Naive thymus-derived CD8-positive, alpha-beta T cell (primary cell): ENCODE results near the gene EPHB2. TPM values are rescaled to one million over a fixed set of nuclear protein-coding genes. Genes with fewer than 3 reads are reported as not detected.
A peak's percentile ranks its signal among the peaks of the same experiment; 100 is the strongest.

Experiments used
- ATAC-seq, 2 donors: fragments of 150-1000 bp; cut with Tn5 transposase in 1 of 2; sonication (Bioruptor Pico), chemical (Tn5 transposase) in 1 of 2; 1 replicate in 1 of 2; 2 replicates in 1 of 2; pipeline ENCODE4 v1.10.0; 2021; ENCODE audit warnings: mild to moderate bottlenecking in 2 of 2, moderate library complexity in 2 of 2
- POLR2A ChIA-PET: fragments of 350-600 bp; sonication (Branson Sonifier 250); formaldehyde crosslinking; loops from one replicate; lab custom pipeline; 2021; ENCODE audit warnings: antibody characterized with exemption; lab: Charles Lee
- DNase-seq, 10 donors: peaks; one replicate each; pipeline versions ENCODE4 v3.0.0 to v3.0.0-alpha.2; 2020 to 2022
- H3K27ac Mint-ChIP-seq, 10 donors: one replicate each; pipeline ENCODE4 v1.8.0; 2020 to 2022; ENCODE audit warnings: mild to moderate bottlenecking in 10 of 10, mixed read lengths in 10 of 10, moderate library complexity in 4 of 10, inconsistent platforms in 1 of 10
- H3K27me3 Mint-ChIP-seq, 5 donors: one replicate each; pipeline ENCODE4 v1.8.0; 2021 to 2022; ENCODE audit warnings: mixed read lengths in 5 of 5
- H3K36me3 Mint-ChIP-seq, 3 donors: one replicate each; pipeline ENCODE4 v1.8.0; 2020 to 2022; ENCODE audit warnings: mixed read lengths in 3 of 3, mild to moderate bottlenecking in 2 of 3, inconsistent platforms in 1 of 3
- H3K4me1 Mint-ChIP-seq, 4 donors: one replicate each; pipeline ENCODE4 v1.8.0; 2021 to 2022; ENCODE audit warnings: mixed read lengths in 4 of 4
- H3K4me3 Mint-ChIP-seq, 10 donors: one replicate each; pipeline ENCODE4 v1.8.0; 2020 to 2022; ENCODE audit warnings: mild to moderate bottlenecking in 10 of 10, mixed read lengths in 10 of 10, moderate library complexity in 6 of 10, inconsistent platforms in 1 of 10
- H3K9me3 Mint-ChIP-seq, 9 donors: one replicate each; pipeline ENCODE4 v1.8.0; 2020 to 2022; ENCODE audit warnings: mixed read lengths in 9 of 9, mild to moderate bottlenecking in 3 of 9, inconsistent platforms in 1 of 9, moderate library complexity in 1 of 9
- polyA plus RNA-seq, 3 donors: library from polyadenylated mRNA; unstranded; fragments of 300-500 nt; fragmentation: Illumina TruSeq; gene quantifications; one replicate each; pipeline ENCODE4 v1.2.3, GENCODE V29; 2021
- total RNA-seq, 8 experiments: library from RNA in 2 of 8; stranded (reverse) in 2 of 8; gene quantifications; one replicate each; pipeline ENCODE4 v1.2.3 and lab custom pipeline; 2021 to 2026

Gene EPHB2
- total and polyA plus RNA-seq, 5 experiments from 2014 or later, result 0.21 to 0.25 TPM; not detected in 3

- no peak overlapping the region for H3K4me3 Mint-ChIP-seq
- no peak overlapping the region for H3K27ac Mint-ChIP-seq
- DNase-seq (no peak), ATAC-seq (no peak)
- POLR2A ChIA-PET, result no interaction called here
- no peaks in the 10 kb centered on the region for H3K4me1 Mint-ChIP-seq
- no peaks in the 10 kb centered on the region for H3K36me3 Mint-ChIP-seq
- no peaks in the 10 kb centered on the region for H3K9me3 Mint-ChIP-seq
- H3K27me3 Mint-ChIP-seq, result peaks cover 0 to 13% (median 3%) of the 10 kb centered on the region in 5 donors
Measured at GRCh38 chr1:22795366-22795714, 84.7 kb downstream of the EPHB2 start.

- no peaks in the 10 kb centered on the region for H3K36me3 Mint-ChIP-seq
- DNase-seq (no peak), ATAC-seq (no peak)
- H3K4me1 Mint-ChIP-seq, result no peaks in the 10 kb centered on the region
- peaks cover 0 to 13% (median 3%) of the 10 kb centered on the region in 5 donors for H3K27me3 Mint-ChIP-seq
- no peak overlapping the region for H3K4me3 Mint-ChIP-seq
- no peak overlapping the region for H3K27ac Mint-ChIP-seq
- H3K9me3 Mint-ChIP-seq, result no peaks in the 10 kb centered on the region
- POLR2A ChIA-PET, result no interaction called here
Measured at GRCh38 chr1:22796642-22797041, 86.0 kb downstream of the EPHB2 start.

- H3K9me3 Mint-ChIP-seq, result no peaks in the 10 kb centered on the region
- H3K27ac Mint-ChIP-seq, result no peak overlapping the region
- DNase-seq (no peak), ATAC-seq (no peak)
- H3K27me3 Mint-ChIP-seq, result peaks cover 0 to 9% (median 2%) of the 10 kb centered on the region in 5 donors
- no peaks in the 10 kb centered on the region for H3K36me3 Mint-ChIP-seq
- no peak overlapping the region for H3K4me3 Mint-ChIP-seq
- POLR2A ChIA-PET, result no interaction called here
- no peaks in the 10 kb centered on the region for H3K4me1 Mint-ChIP-seq
Measured at GRCh38 chr1:22798083-22798482, 87.4 kb downstream of the EPHB2 start.

GRCh38 chr1:22799971-22800370, 89.3 kb downstream of the EPHB2 start:
- DNase-seq (no peak), ATAC-seq (no peak)
- Mint-ChIP-seq H3K36me3 (no peaks in the 10 kb centered on the region), H3K4me1 (no peaks in the 10 kb centered on the region), H3K4me3 (no peak overlapping the region), H3K27ac (no peak overlapping the region), H3K9me3 (no peaks in the 10 kb centered on the region), H3K27me3 (peaks cover 0 to 9% (median 2%) of the 10 kb centered on the region in 5 donors)
- POLR2A ChIA-PET, result no interaction called here

- DNase-seq (no peak), ATAC-seq (no peak)
- no peaks in the 10 kb centered on the region for H3K4me1 Mint-ChIP-seq
- no peak overlapping the region for H3K4me3 Mint-ChIP-seq
- H3K9me3 Mint-ChIP-seq, result no peaks in the 10 kb centered on the region
- H3K27ac Mint-ChIP-seq, result no peak overlapping the region
- no peaks in the 10 kb centered on the region for H3K36me3 Mint-ChIP-seq
- POLR2A ChIA-PET, result no interaction called here
- H3K27me3 Mint-ChIP-seq, result peaks cover 2 to 11% (median 6%) of the 10 kb centered on the region in 5 donors
Measured at GRCh38 chr1:22800629-22801028, 90.0 kb downstream of the EPHB2 start.

GRCh38 chr1:22801347-22801746, 90.7 kb downstream of the EPHB2 start:
- H3K4me1 Mint-ChIP-seq, result no peaks in the 10 kb centered on the region
- H3K27me3 Mint-ChIP-seq, result peaks cover 2 to 12% (median 9%) of the 10 kb centered on the region in 5 donors
- ATAC-seq, result no peak
- peak in 1 of 10 donors; percentile 54 for DNase-seq
- no peaks in the 10 kb centered on the region for H3K36me3 Mint-ChIP-seq
- POLR2A ChIA-PET, result no interaction called here
- no peaks in the 10 kb centered on the region for H3K9me3 Mint-ChIP-seq
- no peak overlapping the region for H3K27ac Mint-ChIP-seq
- H3K4me3 Mint-ChIP-seq, result no peak overlapping the region

GRCh38 chr1:22801761-22802160, 91.1 kb downstream of the EPHB2 start:
- H3K36me3 Mint-ChIP-seq, result no peaks in the 10 kb centered on the region
- POLR2A ChIA-PET, result no interaction called here
- no peak for ATAC-seq
- H3K4me1 Mint-ChIP-seq, result no peaks in the 10 kb centered on the region
- H3K27ac Mint-ChIP-seq, result no peak overlapping the region
- H3K9me3 Mint-ChIP-seq, result no peaks in the 10 kb centered on the region
- no peak for DNase-seq
- no peak overlapping the region for H3K4me3 Mint-ChIP-seq
- H3K27me3 Mint-ChIP-seq, result peaks cover 2 to 12% (median 9%) of the 10 kb centered on the region in 5 donors

GRCh38 chr1:22803833-22804232, 93.2 kb downstream of the EPHB2 start:
- no peak for DNase-seq
- ATAC-seq, result no peak
- Mint-ChIP-seq H3K27me3 (peaks cover 2 to 14% (median 9%) of the 10 kb centered on the region in 5 donors), H3K9me3 (no peaks in the 10 kb centered on the region), H3K4me1 (no peaks in the 10 kb centered on the region), H3K27ac (peak overlapping the region in 1 of 10 donors; percentile 40), H3K36me3 (no peaks in the 10 kb centered on the region), H3K4me3 (no peak overlapping the region)
- POLR2A ChIA-PET, result no interaction called here

- no peaks in the 10 kb centered on the region for H3K9me3 Mint-ChIP-seq
- no peak overlapping the region for H3K27ac Mint-ChIP-seq
- ATAC-seq (no peak), DNase-seq (no peak)
- H3K36me3 Mint-ChIP-seq, result no peaks in the 10 kb centered on the region
- no peak overlapping the region for H3K4me3 Mint-ChIP-seq
- H3K4me1 Mint-ChIP-seq, result no peaks in the 10 kb centered on the region
- peaks cover 2 to 16% (median 9%) of the 10 kb centered on the region in 5 donors for H3K27me3 Mint-ChIP-seq
- POLR2A ChIA-PET, result no interaction called here
Measured at GRCh38 chr1:22804406-22804805, 93.8 kb downstream of the EPHB2 start.

- Mint-ChIP-seq H3K9me3 (no peaks in the 10 kb centered on the region), H3K4me3 (no peak overlapping the region), H3K4me1 (no peaks in the 10 kb centered on the region), H3K36me3 (no peaks in the 10 kb centered on the region), H3K27me3 (peaks cover 2 to 16% (median 9%) of the 10 kb centered on the region in 5 donors), H3K27ac (no peak overlapping the region)
- no peak for DNase-seq
- ATAC-seq, result no peak
- POLR2A ChIA-PET, result no interaction called here
Measured at GRCh38 chr1:22804969-22805671, 94.5 kb downstream of the EPHB2 start.

GRCh38 chr1:22805672-22806038, 95.0 kb downstream of the EPHB2 start:
- POLR2A ChIA-PET, result no interaction called here
- H3K27me3 Mint-ChIP-seq, result peaks cover 2 to 16% (median 9%) of the 10 kb centered on the region in 5 donors
- H3K9me3 Mint-ChIP-seq, result no peaks in the 10 kb centered on the region
- DNase-seq, result no peak
- no peaks in the 10 kb centered on the region for H3K4me1 Mint-ChIP-seq
- no peak for ATAC-seq
- no peak overlapping the region for H3K4me3 Mint-ChIP-seq
- H3K27ac Mint-ChIP-seq, result no peak overlapping the region
- no peaks in the 10 kb centered on the region for H3K36me3 Mint-ChIP-seq

- no peak overlapping the region for H3K4me3 Mint-ChIP-seq
- no peak for DNase-seq
- peaks cover 2 to 16% (median 9%) of the 10 kb centered on the region in 5 donors for H3K27me3 Mint-ChIP-seq
- ATAC-seq, result no peak
- no peaks in the 10 kb centered on the region for H3K36me3 Mint-ChIP-seq
- H3K27ac Mint-ChIP-seq, result no peak overlapping the region
- POLR2A ChIA-PET, result no interaction called here
- H3K9me3 Mint-ChIP-seq, result no peaks in the 10 kb centered on the region
- no peaks in the 10 kb centered on the region for H3K4me1 Mint-ChIP-seq
Measured at GRCh38 chr1:22806584-22806983, 95.9 kb downstream of the EPHB2 start.

- H3K36me3 Mint-ChIP-seq, result no peaks in the 10 kb centered on the region
- H3K4me1 Mint-ChIP-seq, result no peaks in the 10 kb centered on the region
- H3K27ac Mint-ChIP-seq, result peak overlapping the region in 1 of 10 donors; percentile 29
- H3K9me3 Mint-ChIP-seq, result no peaks in the 10 kb centered on the region
- POLR2A ChIA-PET, result no interaction called here
- no peak overlapping the region for H3K4me3 Mint-ChIP-seq
- peaks cover 0 to 11% (median 10%) of the 10 kb centered on the region in 5 donors for H3K27me3 Mint-ChIP-seq
- no peak for ATAC-seq
- DNase-seq, result no peak
Measured at GRCh38 chr1:22807340-22807739, 96.7 kb downstream of the EPHB2 start.

GRCh38 chr1:22808186-22808675, 97.6 kb downstream of the EPHB2 start:
- Mint-ChIP-seq H3K4me1 (no peaks in the 10 kb centered on the region), H3K4me3 (no peak overlapping the region), H3K9me3 (no peaks in the 10 kb centered on the region), H3K36me3 (no peaks in the 10 kb centered on the region), H3K27ac (no peak overlapping the region), H3K27me3 (peaks cover 0 to 10% (median 9%) of the 10 kb centered on the region in 5 donors)
- ATAC-seq (no peak), DNase-seq (no peak)
- POLR2A ChIA-PET, result no interaction called here
